GM19452 (cell line): ENCODE data around the gene ZDHHC14.
"Not testable (repeated sequence)": the region's sequence is repeated elsewhere in the genome, so short reads cannot be mapped to it uniquely, and the experiment has no call there.

Experiments used
- ATAC-seq: cut with Tn5 transposase; IDR thresholded peaks from one replicate; pipeline ENCODE4 v1.9.1; 2021; ENCODE audit not compliant: unreplicated experiment

The ZDHHC14 gene

GRCh38 chr6:157379656-157380457, 1.1 kb upstream of the ZDHHC14 start:
- ATAC-seq, result peak; percentile 63

- peak; percentile 3 for ATAC-seq
Measured at GRCh38 chr6:157380458-157380778, 572 bp upstream of the ZDHHC14 start.

GRCh38 chr6:157381631-157382621, 936 bp downstream of the ZDHHC14 start:
- ATAC-seq, result peak; percentile 9

GRCh38 chr6:157382821-157383220, 1.8 kb downstream of the ZDHHC14 start:
- no peak for ATAC-seq

GRCh38 chr6:157383471-157383870, 2.5 kb downstream of the ZDHHC14 start:
- no peak for ATAC-seq

GRCh38 chr6:157384962-157385361, 4.0 kb downstream of the ZDHHC14 start:
- ATAC-seq, result not testable (repeated sequence)

- ATAC-seq, result no peak
Measured at GRCh38 chr6:157385482-157385881, 4.5 kb downstream of the ZDHHC14 start.

- ATAC-seq, result no peak
Measured at GRCh38 chr6:157386023-157386422, 5.0 kb downstream of the ZDHHC14 start.

- ATAC-seq, result no peak
Measured at GRCh38 chr6:157386454-157386853, 5.5 kb downstream of the ZDHHC14 start.

- ATAC-seq, result no peak
Measured at GRCh38 chr6:157388924-157389323, 7.9 kb downstream of the ZDHHC14 start.

- no peak for ATAC-seq
Measured at GRCh38 chr6:157390273-157391060, 9.5 kb downstream of the ZDHHC14 start.

- ATAC-seq, result no peak
Measured at GRCh38 chr6:157392927-157393668, 12.1 kb downstream of the ZDHHC14 start.

- no peak for ATAC-seq
Measured at GRCh38 chr6:157393669-157394327, 12.8 kb downstream of the ZDHHC14 start.

GRCh38 chr6:157395199-157395598, 14.2 kb downstream of the ZDHHC14 start:
- ATAC-seq, result not testable (repeated sequence)

GRCh38 chr6:157396026-157396425, 15.0 kb downstream of the ZDHHC14 start:
- no peak for ATAC-seq

- ATAC-seq, result no peak
Measured at GRCh38 chr6:157397660-157398059, 16.7 kb downstream of the ZDHHC14 start.

- no peak for ATAC-seq
Measured at GRCh38 chr6:157398151-157398550, 17.2 kb downstream of the ZDHHC14 start.

GRCh38 chr6:157400676-157401075, 19.7 kb downstream of the ZDHHC14 start:
- ATAC-seq, result no peak

GRCh38 chr6:157401734-157402338, 20.8 kb downstream of the ZDHHC14 start:
- ATAC-seq, result no peak
